ENCODE measurements around the gene MIEF1.
A peak's percentile ranks its signal among the peaks of the same experiment; 100 is the strongest.
"Not testable (repeated sequence)": the region's sequence is repeated elsewhere in the genome, so short reads cannot be mapped to it uniquely, and the experiment has no call there.

Gene MIEF1

GRCh38 chr22:39513791-39514190 lies 11.7 kb downstream of the MIEF1 start:
- no peak for DNase-seq (ENCODE audit: low read depth)

GRCh38 chr22:39514373-39514973 lies 12.4 kb downstream of the MIEF1 start:
- DNase-seq (ENCODE audit: low read depth): no peak

GRCh38 chr22:39515266-39516050 lies 13.4 kb downstream of the MIEF1 start:
- DNase-seq (ENCODE audit: low read depth): no peak

- DNase-seq (ENCODE audit: low read depth): no peak
Observed at GRCh38 chr22:39517470-39517869, 15.4 kb downstream of the MIEF1 start.

- no peak for DNase-seq (ENCODE audit: low read depth)
Observed at GRCh38 chr22:39518144-39518786, 16.2 kb downstream of the MIEF1 start.

GRCh38 chr22:39518996-39519680 lies 17.0 kb downstream of the MIEF1 start:
- DNase-seq (ENCODE audit: low read depth): no peak

GRCh38 chr22:39519681-39520225 lies 17.7 kb downstream of the MIEF1 start:
- DNase-seq (ENCODE audit: low read depth): no peak

GRCh38 chr22:39520226-39521105 lies 18.4 kb downstream of the MIEF1 start, which contains the start of gene ATF4:
Gene ATF4, plus strand, starts transcription at chr22:39520562. Its CDS starts 884 bp downstream, at chr22:39521446.
- DNase-seq (ENCODE audit: low read depth): peak; percentile 92

- DNase-seq (ENCODE audit: low read depth): not testable (repeated sequence)
Observed at GRCh38 chr22:39521106-39521885, 19.2 kb downstream of the MIEF1 start.

GRCh38 chr22:39522091-39522490 lies 20.0 kb downstream of the MIEF1 start:
- not testable (repeated sequence) for DNase-seq (ENCODE audit: low read depth)

- no peak for DNase-seq (ENCODE audit: low read depth)
Observed at GRCh38 chr22:39522567-39523300, 20.6 kb downstream of the MIEF1 start.

- no peak for DNase-seq (ENCODE audit: low read depth)
Observed at GRCh38 chr22:39524089-39524752, 22.1 kb downstream of the MIEF1 start.

GRCh38 chr22:39524753-39525657 lies 22.9 kb downstream of the MIEF1 start:
- no peak for DNase-seq (ENCODE audit: low read depth)

GRCh38 chr22:39525658-39525975 lies 23.5 kb downstream of the MIEF1 start:
- DNase-seq (ENCODE audit: low read depth): no peak

- no peak for DNase-seq (ENCODE audit: low read depth)
Observed at GRCh38 chr22:39526736-39527171, 24.7 kb downstream of the MIEF1 start.

- DNase-seq (ENCODE audit: low read depth): no peak
Observed at GRCh38 chr22:39527481-39527961, 25.4 kb downstream of the MIEF1 start.

- no peak for DNase-seq (ENCODE audit: low read depth)
Observed at GRCh38 chr22:39528080-39528661, 26.1 kb downstream of the MIEF1 start.

All from stimulated activated CD8-positive, alpha-beta memory T cell treated with anti-CD3 and anti-CD28 coated beads, Interleukin-12 subunit alpha, Interleukin-12 subunit beta, amount 100 ng/mL, for 1 hour (primary cell).